HG02840 (cell line): ENCODE measurements around the gene FTSJ3.
"Not testable (repeated sequence)": the region's sequence is repeated elsewhere in the genome, so short reads cannot be mapped to it uniquely, and the experiment has no call there.

Experiments
- ATAC-seq: cut with Tn5 transposase; IDR thresholded peaks from one replicate; pipeline ENCODE4 v1.9.1; 2021; ENCODE audit warnings: mild to moderate bottlenecking, moderate library complexity, moderate number of reproducible peaks; ENCODE audit not compliant: unreplicated experiment, low FRiP score

The FTSJ3 gene, protein sequence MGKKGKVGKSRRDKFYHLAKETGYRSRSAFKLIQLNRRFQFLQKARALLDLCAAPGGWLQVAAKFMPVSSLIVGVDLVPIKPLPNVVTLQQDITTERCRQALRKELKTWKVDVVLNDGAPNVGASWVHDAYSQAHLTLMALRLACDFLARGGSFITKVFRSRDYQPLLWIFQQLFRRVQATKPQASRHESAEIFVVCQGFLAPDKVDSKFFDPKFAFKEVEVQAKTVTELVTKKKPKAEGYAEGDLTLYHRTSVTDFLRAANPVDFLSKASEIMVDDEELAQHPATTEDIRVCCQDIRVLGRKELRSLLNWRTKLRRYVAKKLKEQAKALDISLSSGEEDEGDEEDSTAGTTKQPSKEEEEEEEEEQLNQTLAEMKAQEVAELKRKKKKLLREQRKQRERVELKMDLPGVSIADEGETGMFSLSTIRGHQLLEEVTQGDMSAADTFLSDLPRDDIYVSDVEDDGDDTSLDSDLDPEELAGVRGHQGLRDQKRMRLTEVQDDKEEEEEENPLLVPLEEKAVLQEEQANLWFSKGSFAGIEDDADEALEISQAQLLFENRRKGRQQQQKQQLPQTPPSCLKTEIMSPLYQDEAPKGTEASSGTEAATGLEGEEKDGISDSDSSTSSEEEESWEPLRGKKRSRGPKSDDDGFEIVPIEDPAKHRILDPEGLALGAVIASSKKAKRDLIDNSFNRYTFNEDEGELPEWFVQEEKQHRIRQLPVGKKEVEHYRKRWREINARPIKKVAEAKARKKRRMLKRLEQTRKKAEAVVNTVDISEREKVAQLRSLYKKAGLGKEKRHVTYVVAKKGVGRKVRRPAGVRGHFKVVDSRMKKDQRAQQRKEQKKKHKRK

DNA sequence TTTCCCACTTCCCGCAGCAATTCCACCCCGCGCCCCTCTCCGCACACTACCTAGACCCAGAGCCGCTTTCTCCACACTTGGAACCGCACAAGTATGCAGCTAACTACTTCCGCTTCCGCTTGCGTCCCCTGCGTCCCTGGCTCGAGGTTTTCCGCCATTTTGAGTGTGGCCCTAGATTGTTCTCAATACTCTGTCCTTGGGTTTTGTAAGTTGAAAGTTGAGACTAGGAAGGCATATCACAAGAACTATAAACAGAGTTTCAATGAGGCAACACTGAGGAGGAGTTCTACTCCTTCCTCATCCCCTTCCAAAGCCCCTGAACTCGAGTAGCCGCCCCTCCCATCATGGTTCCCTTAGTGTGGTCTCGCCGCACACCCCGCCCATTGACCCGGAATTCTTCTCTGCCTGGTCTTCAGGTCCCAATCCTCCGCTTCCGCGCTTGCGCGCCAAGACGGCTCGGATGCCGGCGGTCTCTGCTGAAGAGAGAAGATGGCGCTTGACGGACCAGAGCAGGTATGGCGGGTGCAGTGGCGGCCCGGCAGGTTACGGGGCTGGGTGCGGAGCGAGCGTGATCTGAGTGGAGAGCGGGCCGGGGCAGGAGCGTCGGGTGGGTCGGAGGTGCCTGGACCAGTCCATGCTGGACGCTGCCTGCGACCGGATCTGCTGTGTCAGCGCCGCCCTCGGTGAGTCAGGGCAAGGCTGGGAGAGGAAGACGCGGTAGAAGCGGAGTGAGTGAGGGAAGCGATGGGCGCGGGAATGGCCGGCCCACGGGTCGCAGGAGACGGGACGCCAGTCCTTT lies at the start of gene FTSJ3, which contains the start of gene PSMC5:
FTSJ3 (minus strand) TSS at position 662 of the 799 bp plus-strand sequence. CDS start 761 bp downstream, outside the sequence.
PSMC5 (plus strand) TSS at position 430 of the 799 bp plus-strand sequence; CDS start at position 490, 60 bp downstream.
- peak; percentile 81 for ATAC-seq

DNA sequence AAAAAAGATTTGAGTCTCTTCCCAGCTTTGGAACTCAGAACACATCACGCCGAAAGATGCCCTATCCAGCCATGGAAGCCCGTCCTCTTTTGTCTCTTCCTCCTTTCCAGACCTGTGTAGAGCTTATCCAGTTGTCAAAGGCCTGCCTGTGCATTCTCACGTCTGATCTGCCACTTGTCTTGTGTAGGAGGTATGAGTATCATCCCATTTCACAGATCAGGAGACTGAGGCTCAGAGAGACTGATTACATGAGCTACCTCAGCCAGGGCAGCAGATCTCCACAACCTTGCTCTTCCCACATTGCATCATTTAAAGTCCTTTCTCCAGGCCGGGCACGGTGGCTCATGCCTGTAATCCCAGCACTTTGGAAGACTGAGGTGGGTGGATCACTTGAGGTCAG lies 47.2 kb upstream of the FTSJ3 start:
- ATAC-seq = not testable (repeated sequence)

DNA sequence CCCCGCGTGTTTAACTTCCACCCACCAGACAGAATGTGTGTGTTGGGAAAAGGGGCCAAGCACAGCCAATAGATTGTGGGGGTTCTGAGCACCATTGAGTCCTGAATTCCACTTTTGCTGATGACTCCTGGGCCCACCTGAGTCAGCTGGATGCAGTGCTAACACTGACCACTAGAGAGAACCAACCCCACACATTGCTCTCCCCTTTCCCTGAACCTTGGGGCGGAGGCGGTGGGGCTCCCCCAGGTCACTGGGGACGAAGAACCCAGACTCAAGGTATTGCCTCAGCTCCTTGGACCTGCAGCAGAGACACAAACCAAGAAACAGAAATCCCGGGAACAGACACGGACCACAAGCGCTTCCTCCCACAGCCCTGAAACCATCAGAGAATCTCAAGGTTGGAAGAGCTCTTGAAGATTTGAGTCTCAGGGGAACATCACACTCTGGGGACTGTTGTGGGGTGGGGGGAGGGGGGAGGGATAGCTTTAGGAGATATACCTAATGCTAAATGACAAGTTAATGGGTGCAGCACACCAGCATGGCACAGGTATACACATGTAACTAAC lies 46.7 kb upstream of the FTSJ3 start:
- ATAC-seq = not testable (repeated sequence)

DNA sequence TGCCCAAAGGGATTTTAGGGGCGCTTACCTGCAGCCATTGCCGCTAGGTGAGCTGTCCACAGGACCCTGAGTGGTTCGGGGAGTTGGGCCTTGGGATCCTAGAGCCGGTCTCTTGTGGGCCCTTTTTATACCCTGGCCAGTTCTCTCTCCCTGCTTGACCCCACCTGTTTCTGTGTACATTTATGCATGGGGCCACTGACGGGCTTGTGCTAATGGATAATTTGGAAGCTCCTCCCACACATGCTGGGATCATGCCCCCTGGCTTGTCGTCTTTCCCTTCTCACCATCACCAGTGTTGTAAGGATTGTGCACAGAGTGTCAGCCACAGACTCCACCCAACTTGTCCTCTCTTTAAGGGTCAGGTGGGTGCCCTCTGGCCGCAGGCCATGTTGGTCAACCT lies 46.1 kb upstream of the FTSJ3 start, which contains the start of gene CSH2:
CSH2 (minus strand) TSS at position 101 of the 400 bp plus-strand sequence; CDS start at position 38, 63 bp downstream.
- not testable (repeated sequence) for ATAC-seq

DNA sequence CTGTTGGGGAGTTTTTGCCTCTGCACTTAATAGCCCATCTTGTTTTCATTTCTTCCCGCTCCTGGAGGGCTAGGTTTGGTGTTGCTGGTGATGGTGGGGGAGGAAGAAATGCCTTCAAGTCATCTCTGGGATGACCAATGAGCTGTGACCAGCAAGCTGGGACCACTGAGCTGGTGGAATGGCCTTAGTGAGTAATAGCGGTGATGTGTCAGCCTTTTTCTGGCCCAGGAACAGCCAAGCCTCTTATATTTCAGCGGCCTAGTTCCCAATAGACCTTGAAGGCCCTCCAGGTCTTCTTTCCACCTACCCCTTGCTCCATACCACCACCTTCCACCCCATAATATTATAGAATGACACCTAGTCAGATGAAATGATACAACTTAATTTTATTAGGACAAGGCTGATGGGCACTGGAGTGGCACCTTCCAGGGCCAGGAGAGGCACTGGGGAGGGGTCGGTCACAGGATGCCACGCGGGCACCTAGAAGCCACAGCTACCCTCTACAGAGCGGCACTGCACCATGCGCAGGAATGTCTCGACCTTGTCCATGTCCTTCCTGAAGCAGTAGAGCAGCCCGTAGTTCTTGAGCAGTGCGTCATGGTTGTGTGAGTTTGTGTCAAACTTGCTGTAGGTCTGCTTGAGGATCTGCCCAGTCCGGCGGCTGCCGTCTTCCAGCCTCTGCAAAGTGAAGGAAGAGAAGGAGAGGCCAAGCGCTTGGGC lies 44.3 kb upstream of the FTSJ3 start:
- not testable (repeated sequence) for ATAC-seq

DNA sequence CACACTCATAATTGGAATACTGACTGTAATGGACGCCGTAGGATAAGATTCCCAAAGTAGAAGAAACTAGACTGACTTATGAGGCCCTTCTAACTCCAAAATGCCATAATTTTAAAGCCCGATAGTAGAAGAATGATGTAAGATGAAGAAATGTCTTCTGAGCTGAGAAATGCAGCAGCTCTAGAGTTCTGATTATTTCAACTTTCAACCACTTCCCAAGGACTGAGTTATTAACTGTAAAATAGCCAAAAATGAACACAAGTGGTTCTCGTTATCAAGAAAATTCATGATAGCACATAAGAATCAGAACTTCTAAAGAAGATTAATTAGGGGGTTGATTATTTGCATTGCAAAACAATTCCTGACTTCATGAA lies 42.8 kb upstream of the FTSJ3 start:
- not testable (repeated sequence) for ATAC-seq

DNA sequence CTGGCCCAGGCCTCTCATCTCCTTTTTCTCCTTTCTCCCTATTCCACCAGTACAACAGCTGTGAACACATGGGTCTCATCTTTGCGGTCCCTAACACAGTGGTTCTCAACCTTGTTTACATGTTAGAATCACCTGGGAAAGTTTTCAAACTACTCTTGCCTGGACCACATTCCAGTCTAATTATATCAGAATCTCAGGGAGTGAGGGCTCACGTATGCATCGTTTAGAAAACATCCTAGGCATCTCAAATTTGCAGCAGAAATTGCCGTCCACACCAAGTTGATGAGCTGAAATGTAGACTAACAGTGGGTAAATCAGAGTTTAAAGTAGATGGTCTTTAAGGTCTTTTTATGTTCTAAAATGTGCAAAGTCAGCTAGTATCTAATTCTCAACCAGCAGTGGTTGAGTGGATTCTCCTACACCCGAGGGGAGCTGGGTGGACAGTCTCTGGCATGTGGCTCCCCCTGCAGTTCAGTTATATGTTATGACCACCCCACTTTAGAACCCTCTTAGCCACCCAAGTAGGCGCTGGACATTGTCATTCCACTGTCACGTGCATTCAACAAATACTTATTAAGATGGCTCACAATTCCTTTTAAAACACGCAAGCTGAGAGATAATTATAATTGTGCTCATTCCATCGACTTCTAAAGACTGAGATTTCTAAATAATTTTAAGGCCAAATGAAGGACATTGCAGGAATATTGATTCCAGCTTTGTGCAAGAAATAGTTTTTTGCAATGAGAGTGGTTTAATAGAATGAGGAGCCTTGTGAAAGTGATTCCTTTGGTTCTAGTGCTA lies 42.2 kb upstream of the FTSJ3 start:
- ATAC-seq = not testable (repeated sequence)

DNA sequence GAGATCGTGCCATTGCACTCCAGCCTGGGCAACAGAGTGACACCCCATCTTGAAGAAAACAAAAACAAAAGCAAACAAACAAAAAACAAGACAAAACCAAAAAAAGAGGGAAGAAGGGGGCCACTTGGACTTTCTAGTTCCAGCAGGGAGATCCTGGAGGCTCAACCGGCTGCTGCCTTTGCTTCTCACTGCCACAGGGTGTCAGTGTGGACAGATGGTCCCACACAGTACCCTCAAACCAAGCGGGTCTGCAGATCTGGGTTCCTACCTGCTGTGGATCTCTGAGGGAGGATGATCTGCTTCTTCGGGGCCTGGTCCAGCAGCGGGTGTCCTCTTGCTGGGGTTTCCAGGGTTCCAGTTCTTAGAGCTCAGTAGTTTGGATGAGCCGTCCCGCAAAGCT lies 39.2 kb upstream of the FTSJ3 start:
- not testable (repeated sequence) for ATAC-seq

DNA sequence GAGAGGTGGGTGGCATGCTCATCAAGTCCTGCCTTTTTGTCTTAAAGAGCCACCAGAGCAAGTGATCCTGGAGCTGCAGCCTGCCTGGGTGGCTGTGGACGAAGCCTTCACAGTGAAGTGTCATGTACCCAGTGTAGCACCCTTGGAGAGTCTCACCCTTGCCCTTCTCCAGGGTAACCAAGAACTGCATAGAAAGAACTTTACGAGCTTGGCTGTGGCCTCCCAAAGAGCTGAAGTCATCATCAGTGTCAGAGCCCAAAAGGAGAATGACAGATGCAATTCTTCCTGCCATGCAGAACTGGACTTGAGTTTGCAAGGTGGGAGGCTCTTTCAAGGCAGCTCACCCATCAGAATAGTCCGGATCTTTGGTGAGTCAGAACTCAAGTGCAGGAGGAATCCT lies 31.8 kb upstream of the FTSJ3 start:
- no peak for ATAC-seq

DNA sequence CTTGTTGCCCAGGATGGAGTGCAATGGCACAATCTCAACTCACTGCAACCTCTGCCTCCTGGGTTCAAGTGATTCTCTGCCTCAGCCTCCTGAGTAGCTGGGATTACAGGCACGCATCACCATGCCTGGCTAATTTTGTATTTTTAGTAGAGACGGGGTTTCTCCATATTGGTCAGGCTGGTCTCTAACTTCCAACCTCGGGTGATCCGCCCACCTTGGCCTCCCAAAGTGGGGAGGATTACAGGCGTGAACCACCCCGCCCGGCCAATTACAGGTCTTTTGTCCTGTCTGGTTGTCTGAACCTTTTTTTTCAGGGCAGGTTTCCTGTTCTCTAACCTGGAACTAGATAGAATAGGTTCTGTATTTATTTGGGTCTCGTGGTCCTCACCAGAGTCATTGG lies 29.0 kb upstream of the FTSJ3 start:
- ATAC-seq = not testable (repeated sequence)

DNA sequence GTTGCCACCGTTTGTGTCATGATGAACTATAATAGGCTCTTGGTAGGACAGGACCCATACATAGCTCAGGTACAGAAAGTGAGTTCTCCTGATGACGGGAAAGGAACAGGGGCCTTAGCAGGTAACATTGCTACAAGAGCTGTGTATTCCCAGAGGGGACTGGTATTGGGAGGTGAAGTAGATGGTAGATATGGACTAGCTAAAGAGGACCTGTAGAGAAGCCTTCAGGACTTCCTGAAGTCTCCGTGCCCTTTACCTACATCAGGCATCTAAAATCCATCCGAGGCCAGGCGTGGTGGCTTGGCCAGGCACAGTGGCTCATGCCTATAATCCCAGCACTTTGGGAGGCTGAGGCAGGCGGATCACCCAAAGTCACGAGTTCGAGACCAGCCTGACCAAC lies 27.7 kb upstream of the FTSJ3 start:
- no peak for ATAC-seq

DNA sequence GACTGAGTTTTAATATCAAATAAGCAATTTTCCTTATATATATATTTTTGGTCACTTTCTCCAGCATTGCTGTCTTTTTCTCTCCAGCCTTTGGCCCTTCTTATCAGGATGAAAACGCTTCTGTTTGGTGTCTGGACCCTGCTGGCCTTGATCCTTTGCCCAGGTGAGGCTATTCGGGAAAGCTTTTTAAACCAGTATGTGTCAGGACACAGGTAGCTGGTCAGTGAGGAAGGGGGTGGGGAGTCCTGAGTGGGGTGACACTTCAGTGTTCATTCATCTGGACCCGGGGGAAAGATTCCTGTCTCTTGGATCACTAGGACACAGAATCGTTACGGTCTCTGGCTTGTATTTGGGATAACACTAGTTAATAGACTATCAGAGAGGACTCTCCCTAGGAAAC lies 27.2 kb upstream of the FTSJ3 start:
- ATAC-seq = no peak

DNA sequence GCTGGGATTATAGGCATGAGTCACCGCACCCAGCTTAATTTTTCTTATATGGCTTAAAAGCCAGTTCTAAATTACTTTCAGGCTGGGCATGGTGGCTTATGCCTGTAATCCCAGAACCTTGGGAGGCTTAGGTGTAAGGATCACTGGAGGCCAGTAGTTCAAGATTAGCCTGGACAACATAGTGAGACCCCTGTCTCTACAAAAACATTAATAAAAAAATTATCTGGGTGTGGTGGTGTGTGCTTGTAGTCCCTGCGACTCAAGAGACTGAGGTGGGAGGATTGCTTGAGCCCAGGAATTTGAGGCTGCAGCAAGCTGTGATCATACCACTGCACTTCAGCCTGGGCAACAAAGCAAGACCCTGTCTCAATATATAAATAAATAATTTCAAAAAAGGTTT lies 25.8 kb upstream of the FTSJ3 start:
- no peak for ATAC-seq

DNA sequence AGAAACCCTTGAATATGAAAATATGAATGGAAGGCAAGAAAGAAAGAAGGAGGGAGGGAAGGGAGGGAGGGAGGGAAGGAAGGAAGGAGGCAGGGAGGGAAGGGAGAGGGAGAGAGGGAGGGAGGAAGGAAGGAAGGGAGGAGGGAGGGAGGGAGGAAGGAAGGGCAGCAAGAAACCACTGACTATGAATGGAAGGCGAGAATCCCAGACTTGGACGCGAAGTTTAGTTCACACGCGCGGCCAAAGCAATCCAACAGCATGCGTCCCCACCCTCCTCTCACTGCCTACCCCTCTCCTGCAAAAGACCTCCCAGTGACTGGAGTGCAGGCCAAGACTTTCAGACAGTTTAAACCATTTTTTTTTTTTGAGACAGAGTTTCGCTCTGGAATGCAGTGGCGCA lies 22.9 kb upstream of the FTSJ3 start:
- no peak for ATAC-seq

DNA sequence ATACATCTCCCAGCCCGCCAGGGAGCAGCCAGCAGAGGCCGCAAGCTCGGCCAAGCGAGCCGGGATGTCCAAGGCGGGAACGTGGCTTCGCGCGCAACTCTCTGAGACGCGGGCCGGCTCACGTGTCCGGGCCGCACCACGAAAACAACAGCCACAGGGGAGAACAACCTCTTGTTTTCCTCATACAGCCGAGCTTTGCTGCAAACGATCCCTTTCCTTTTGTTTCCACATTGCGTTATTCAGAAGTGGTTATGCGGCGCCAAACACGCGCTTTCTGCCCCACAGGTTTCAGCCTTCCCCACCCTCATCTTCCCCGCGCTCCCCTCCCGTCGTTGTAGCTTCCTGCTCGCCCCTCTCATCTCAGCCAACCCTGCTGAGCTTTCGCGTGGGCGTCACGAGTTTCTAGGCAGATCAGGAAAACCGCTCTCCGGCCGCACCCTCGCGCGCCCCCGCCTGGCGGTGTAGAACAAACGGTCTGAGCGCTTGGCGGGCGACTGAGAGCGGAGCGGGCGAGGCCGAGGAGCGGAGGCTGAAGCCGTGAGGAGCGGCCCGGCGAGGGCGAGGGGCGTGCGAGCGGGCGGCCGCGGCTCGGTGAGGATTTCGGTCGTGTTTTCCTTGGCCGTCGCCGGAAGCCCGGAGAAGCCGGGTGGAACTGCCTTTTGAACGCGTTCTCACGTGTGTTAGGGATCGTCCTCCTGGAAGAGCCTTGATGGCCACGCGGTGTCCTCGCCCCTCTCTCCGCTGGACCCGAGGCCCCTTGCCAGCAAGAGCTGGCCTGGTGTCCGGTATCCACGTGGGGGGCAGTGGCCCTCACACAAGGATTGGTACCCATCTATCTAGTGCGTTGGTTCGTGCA lies 21.6 kb upstream of the FTSJ3 start:
- peak; percentile 82 for ATAC-seq

DNA sequence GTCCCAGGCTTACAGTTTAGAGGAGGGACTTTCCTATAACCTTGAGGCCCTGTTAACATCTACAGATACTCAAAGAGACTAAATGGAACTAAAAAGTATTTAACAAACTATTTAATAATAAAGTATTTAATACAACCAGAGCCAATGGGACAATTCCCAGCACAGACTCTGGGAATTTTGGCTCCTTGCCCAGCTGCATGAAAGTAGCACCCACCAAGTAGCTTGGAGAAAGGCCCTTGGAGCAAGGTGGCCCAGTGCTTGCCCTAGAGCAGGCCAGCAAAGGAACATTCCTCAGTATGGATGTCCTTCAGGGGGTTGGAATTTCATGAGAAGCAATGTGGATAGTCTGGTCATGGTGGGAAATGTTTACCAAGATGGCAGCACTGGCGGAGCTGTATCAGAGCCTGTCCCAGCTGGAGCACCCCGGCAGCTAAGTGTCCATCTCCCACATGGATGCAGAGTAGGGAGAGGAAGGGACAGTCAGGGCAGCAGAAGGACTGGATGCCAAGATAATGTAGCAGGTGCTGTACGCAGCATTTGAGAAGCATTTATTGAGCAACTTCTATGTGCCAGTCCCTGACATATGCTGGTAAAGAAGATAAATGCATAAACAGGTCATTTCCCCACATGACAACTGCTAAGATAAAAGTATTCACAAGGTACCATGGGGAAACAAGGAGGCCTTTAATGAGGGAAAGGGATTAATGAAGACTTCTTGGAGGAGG lies 20.2 kb upstream of the FTSJ3 start:
- no peak for ATAC-seq

DNA sequence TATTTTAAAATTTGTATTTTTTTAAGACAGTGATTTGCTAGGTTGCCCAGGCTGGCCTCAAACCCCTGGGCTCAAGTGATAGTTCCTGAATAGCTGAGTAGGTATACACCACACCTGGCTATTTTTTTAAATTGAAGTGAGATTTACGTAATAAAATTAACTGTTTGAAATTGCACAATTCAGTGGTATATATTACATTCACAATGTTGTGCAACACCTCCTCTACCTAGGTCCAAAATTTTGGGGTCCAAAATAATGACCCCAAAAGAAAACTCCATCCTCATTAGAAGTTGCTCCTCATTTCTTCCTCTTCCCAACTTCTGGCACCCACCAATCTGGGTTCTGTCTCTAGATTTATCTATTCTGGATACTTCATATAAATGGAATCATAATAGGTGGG lies 18.0 kb upstream of the FTSJ3 start:
- no peak for ATAC-seq
